Gastrocnemius medialis (tissue), 4 donors: ENCODE data around the gene GPR183.

Experiments
- POLR2A ChIP-seq, 2 donors: fragments of 450-650 bp; IDR thresholded peaks; one replicate each; pipeline ENCODE4 v1.6.1; 2017; ENCODE audit warnings: antibody characterized with exemption in 2 of 2, mild to moderate bottlenecking in 2 of 2, moderate library complexity in 2 of 2
- TF ChIP-seq, protein P1 (sequence below), 5 experiments: fragments of 450-650 bp in 3 of 5; fragments of 200-600 bp in 2 of 5; sonication (generic) in 2 of 5; IDR thresholded peaks in 4 of 5; conservative IDR thresholded peaks in 1 of 5; 1 replicate in 4 of 5; 2 replicates in 1 of 5; pipeline ENCODE4 v1.5.1; 2016 to 2019; ENCODE audit warnings: antibody characterized with exemption in 5 of 5, mild to moderate bottlenecking in 3 of 5, moderate library complexity in 3 of 5

- TF ChIP-seq, protein P1, sequence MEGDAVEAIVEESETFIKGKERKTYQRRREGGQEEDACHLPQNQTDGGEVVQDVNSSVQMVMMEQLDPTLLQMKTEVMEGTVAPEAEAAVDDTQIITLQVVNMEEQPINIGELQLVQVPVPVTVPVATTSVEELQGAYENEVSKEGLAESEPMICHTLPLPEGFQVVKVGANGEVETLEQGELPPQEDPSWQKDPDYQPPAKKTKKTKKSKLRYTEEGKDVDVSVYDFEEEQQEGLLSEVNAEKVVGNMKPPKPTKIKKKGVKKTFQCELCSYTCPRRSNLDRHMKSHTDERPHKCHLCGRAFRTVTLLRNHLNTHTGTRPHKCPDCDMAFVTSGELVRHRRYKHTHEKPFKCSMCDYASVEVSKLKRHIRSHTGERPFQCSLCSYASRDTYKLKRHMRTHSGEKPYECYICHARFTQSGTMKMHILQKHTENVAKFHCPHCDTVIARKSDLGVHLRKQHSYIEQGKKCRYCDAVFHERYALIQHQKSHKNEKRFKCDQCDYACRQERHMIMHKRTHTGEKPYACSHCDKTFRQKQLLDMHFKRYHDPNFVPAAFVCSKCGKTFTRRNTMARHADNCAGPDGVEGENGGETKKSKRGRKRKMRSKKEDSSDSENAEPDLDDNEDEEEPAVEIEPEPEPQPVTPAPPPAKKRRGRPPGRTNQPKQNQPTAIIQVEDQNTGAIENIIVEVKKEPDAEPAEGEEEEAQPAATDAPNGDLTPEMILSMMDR (IDR thresholded peaks at IDR 0.05 in 4 of 5, conservative IDR thresholded peaks at IDR 0.05 in 1 of 5): no peak
- TF ChIP-seq POLR2A (IDR thresholded peaks at IDR 0.05): peak; percentile 64
These were observed 5.3 kb upstream of the GPR183 start for GRCh38 chr13:99312493-99312883.
